HL-60/S4 treated with phorbol 12-myristate 13-acetate at 8.2 ng/mL for 4 days and 3 days (cell line): ENCODE data around the gene MBOAT7.

Experiments
- in situ Hi-C: fragments of 300-500 bp; cut with MboI; formaldehyde crosslinking; loops from 2 replicates; pipeline ENCODE4 v1.15.0; 2022; ENCODE audit warnings: low sequenced_read_pairs

Gene MBOAT7

DNA sequence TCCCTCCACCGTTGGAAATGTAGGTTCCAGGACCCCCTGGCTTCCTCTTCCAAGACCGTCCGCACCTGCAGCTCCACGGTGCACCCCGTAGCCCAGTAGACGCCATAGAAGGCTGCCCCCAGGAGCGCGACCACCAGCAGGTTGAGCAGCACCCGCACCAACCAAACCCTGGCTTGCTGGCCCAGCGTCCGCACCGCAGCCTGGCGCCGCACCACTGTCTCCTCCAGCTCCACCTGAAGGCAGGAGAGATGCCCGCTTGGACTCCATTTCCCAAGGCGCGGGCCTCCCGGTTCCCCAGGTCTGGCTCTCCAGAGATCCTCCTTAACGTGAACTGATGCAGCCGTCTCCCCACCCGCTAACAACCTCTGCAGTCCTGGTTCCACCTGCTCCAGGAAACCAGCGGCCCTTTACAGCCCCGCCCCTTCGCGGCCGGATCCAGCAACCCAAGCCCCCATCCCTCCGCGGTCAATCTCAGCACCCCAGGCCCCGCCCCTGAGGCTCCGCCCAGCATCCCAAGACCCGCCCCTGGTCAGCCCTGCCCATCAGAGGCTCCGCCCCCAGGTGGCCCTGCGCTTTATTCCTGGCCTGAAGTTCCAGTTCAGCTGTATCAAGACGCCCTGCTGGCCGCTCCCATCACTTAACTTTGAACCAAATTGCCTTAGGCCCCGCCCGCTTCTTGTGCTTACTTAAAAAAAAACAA lies 24.9 kb downstream of the MBOAT7 start:
- in situ Hi-C loops, result no loop called here

DNA sequence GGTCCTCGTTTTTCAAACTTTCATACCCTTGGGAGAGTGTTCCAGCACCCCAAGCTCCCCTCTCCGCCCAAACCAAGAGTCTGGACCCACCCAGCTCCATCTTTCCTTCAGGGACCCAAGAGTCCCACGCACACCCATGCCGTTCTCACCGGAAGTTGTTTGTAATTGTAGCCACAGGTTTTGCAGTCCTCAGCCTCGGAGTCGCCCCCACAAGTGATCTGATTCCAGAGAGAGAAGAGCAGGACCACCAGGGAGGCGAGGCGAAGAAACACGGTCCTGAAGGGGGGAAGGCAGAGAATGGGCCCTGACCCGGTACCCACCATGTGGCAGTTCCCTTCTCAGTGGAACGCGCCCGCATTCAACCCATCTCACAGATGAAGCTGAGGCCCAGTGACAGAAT lies 26.5 kb downstream of the MBOAT7 start:
- in situ Hi-C loops, result no loop called here

DNA sequence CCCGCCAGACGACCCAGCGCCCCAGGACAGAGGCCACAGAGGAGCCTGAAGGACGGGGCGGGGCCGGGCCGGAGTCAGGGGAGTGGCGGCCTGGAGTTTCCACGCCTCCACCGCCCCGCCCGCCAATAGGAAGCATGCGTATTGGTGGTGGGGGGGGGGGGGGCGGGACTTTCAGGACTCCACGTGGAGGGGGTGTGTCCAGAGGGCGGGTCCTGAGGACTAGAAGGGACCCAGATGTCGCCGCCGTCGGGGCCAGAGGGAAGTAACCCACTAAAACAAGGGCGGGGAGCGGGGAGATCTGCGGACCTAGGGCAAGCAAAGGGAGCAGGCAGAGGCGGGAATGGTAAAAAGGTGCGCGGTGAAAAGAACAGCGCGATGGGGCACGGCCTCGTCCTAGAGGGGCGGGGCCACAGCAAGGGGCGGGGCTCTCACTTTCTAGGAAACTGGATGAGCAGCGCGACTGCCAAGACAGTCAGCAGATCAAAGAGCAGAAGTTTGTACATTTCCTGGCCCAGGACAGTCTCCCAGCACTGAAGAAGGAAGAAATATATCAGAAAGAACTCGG lies 27.1 kb downstream of the MBOAT7 start:
- in situ Hi-C loops, result no loop called here

DNA sequence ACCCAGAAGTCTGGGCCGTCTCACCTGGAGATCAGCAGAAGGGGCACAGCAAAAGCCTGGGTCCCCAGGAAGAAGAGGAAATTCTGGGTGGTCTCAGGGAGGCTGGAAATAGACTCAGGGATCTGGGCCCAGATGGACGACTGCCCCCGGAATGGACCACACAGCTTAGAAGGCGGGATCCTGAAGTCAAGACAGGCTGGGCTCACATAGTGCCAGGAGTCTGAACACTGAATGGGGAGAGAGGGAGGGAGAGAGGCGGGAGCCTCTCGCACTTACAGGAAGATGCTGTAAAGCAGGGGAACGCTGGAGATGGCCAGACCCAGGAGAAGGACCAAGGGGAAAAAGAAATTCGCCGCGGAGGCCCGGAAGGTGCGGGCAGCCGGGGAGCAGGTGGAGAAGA lies 28.5 kb downstream of the MBOAT7 start:
- in situ Hi-C loops, result no loop called here

DNA sequence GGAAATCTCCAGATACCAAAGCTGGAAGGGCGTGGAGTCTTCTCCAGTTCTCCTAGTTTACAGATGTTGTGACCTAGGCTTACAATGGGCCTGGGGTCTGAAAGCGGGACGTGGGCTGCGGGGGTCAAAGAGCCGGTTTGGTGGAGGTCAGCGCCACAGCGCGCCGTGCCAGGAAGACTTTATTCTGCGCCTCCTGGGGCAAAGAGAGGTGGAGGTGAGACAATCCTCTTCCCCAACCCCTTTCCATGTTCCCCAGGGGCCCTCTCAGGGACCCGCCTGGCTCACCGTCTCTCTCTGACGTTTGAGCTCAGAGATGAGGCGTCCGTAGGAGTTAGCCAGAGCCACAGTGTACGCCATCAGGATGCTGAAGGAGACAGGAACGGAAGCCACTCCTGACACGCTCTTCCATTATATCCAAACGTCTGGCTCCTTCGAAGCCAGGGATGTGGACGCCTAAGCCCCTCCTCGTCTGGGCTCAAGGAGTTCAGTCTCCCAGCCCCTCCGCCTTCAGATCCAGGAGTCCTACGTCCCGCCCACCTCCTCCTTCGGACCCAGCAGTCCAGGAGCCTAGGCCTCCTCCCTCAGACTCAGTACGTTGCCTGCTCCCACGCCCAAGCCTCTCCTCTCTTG lies 29.1 kb downstream of the MBOAT7 start:
- in situ Hi-C loops, result no loop called here

DNA sequence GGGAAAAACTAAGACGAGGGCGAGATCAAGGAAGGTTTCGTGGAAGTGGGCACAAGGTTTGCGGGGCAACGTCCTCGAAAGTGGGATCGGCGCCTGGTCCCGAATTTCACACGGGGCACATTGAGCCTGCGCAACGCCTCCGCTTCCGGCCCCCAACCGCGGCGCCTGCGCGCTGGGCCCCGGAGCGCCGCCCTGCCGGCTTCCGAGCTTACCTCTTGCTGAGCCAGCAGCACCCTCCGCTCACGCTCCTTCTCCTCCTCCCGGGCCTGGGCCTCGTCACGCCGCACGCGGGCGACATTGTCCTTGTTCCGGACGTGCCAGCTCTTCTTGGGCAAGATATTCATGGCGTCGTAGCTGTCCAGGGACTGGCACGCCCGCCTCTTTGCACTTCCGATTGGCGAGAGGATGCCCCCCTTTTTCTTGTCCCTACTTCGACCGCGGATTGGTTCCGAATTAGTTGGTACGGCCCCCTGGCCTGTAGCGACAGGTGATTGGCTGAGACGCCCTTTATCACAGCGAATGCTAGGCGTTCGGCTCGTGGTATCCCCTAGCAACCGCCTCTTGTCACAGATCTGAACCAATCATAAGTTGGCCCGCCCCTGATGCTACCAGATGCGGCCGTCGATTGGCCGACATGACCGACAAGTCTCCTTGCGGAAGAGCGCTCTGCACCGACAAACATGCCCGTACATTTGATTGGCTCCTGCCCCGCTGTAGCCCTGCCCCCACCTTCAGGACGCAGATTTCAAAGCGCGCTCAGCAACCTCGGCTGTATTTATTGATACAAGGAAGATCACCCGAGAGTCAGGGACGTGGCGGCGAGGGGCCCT lies 29.8 kb downstream of the MBOAT7 start, which contains the start of gene LENG1:
Gene LENG1 (minus strand): TSS at position 370 of the 830 bp plus-strand sequence. CDS start 26 bp downstream, at position 344.
- in situ Hi-C loops, result no loop called here

DNA sequence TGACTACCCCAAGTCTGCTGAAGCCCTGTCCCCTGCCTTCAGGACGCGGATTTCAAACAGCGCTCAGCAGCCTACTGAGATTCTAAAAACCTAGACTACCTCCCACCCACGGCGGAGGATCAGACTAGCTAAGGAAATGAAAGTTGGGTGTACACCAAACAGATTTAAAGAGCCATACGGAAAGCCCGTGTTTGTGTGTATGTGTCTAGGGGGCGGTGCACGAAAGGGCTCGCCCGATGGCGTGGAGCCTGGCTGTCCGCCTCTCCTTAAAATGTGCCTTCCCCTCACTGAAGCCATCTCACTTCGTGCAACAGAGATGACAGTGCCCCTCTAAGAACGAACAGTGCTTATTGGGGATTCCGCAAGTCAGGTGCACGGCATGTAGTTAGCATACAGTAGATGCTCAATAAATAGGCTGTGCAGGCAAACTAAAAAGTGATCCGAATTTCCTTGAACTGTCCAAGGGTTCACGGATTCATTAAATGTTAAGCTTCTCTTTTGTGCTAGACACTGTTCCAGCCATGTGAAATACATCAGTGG lies 30.5 kb downstream of the MBOAT7 start:
- in situ Hi-C loops, result no loop called here

DNA sequence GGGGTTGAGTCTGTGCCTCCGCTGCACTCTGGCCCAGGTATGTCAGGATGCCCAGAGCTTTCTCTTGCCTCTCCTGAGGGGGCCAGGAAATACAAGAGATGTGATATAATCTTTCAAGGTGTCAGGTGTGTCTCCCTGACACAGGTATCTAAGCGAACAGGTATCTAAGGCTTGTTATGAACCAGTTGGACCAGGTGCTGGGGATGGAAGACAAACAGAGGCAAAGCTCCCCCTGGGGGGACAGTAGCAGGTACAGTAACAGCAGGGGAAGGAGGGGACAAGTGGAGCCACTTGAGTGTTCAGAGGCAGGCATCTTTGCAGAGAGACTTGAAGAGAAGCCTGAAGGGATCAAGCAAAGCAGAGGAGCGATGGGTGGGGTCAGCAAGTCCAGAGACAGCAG lies 32.4 kb downstream of the MBOAT7 start:
- in situ Hi-C loops, result no loop called here

DNA sequence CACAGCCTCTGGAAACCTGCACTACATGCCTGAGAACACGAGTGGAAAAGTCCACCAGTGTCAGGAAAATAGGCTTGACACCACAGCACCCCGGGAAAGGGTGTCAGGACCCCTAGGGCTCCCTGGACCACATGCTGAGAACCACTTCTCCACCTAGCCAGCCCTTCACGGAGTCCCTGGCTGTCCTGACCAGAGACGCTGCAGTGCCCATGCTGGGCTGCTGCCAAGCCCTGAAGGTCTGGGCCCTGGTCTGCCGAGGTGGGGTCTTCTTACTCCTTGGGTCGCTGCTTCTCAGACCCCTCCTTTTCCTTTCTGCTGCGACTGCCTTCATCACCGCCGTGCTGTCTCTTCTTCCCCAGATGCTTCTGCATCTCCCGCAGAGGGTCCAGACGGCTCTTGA lies 32.9 kb downstream of the MBOAT7 start:
- in situ Hi-C loops, result no loop called here

DNA sequence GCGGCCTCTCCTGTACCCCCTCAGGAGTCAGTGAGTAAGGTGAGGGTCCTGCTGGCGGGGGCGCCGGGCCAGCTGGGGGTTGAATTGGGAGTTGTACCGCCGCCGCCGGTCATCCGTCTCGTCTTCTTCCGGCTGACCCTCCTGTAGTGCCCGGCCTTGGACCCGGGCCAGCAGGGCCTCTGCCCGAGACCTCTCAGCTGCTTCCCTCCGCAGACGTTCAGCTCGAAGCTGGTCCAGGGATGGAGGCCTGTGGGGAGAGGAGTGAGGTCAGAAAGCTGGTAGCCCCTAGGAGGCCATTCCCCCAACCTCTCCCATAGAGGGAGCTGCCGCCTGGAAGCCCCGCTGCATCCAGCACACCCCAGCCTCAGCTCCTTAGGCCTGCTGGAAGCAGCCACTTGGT lies 33.7 kb downstream of the MBOAT7 start:
- in situ Hi-C loops, result no loop called here

DNA sequence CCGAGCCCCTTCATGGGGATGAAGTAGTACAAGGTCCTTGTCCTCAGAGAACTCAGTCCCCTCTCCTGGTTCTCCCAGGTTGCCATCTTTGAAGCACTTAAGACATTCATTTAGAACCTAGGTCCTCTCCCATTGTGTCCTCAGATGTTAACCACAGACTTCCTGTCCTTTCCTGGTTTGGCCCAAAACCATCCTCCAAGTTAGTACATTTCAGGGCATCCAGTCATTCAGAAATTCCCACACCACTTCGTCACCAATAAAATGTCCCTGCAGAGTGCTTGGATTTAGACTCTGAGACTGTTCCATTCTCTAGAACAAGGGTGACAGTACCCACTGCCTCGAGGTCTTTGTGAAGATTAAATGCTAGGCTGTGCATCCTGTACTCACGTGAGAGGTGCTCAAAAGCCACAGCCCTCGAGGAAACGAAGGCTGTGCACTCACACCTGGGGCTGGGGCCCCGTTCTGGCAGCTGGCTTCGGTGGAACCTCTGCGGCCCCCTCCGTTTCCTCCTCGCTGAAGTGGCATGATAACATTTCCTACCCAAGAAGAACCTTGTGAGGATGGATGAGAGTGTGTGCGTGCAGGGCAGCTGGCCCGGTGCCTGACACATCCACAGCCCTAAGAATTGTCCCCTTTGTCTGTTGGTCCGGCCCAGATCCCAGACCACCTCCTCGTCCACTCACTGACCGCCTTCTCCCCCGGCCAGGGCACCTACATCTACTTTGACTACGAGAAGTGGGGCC lies 34.6 kb downstream of the MBOAT7 start:
- in situ Hi-C loops, result no loop called here

DNA sequence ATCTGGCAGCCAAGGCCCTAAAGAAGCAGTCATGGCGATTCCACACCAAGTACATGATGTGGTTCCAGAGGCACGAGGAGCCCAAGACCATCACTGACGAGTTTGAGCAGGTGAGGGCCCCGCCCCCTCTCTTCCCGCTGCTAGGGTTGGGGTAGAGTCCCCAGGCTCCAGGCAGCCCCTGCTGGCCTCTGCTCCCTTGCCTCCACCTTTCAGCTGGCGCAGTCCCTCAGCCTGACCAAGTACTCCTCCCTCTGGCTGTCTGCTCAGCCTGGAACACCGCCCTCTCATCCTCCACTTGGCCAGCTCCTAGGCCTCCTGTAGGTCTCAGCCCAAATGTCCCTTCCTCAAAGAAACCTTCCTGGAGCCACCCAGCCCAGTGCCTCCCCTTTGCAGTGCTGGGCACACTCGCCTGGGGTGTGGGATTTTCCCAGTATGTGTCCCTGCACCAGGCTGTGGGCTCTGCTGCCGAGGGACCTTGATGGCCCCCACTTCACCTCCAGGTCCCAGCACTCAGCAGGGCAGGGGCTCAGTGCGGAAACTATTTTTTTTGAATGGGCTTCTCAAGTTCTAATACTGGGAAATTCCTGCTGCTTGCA lies 35.6 kb downstream of the MBOAT7 start:
- in situ Hi-C loops, result no loop called here

DNA sequence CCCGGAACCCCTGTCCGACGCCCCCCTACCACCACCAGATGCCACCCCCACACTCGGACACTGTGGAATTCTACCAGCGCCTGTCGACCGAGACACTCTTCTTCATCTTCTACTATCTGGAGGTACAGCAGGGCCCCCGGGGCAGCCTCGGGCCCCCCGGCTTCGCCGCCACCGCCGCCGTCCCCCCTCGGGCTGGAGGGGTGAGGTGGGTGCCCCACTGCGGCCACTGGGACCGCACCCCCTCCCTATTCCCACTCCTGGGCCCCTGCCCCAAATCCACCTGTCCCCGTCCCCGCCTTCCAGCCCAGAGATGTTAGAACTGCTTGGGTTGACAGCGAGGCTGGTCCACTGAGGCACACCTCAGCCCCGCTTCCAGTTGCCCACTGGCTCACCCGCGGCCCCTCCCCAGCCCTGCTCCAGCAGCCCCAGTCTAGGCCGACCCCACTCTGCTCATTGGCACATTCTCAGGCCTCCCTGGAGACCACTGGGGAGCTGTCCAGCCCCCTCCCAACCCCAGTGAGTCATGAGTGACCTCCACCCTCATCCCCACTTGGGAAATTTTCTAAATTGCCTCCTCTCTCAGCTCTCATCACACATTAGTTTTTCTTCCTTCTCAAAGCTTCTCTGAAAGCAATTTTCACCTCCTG lies 36.4 kb downstream of the MBOAT7 start:
- in situ Hi-C loops, result no loop called here

DNA sequence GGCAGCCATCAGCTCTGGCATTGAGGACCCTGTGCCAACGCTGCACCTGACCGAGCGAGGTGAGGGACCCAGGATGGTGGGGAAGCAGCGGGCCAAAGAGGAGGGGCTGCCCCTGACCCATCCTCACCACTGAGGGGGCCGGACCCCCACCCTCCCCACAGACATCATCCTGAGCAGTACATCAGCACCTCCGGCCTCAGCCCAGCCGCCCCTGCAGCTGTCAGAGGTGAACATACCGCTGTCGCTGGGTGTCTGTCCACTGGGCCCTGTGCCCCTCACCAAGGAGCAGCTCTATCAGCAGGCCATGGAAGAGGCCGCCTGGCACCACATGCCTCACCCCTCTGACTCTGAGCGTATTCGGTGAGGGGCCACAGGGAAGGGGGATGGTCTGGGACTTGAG lies 37.1 kb downstream of the MBOAT7 start:
- in situ Hi-C loops, result no loop called here

DNA sequence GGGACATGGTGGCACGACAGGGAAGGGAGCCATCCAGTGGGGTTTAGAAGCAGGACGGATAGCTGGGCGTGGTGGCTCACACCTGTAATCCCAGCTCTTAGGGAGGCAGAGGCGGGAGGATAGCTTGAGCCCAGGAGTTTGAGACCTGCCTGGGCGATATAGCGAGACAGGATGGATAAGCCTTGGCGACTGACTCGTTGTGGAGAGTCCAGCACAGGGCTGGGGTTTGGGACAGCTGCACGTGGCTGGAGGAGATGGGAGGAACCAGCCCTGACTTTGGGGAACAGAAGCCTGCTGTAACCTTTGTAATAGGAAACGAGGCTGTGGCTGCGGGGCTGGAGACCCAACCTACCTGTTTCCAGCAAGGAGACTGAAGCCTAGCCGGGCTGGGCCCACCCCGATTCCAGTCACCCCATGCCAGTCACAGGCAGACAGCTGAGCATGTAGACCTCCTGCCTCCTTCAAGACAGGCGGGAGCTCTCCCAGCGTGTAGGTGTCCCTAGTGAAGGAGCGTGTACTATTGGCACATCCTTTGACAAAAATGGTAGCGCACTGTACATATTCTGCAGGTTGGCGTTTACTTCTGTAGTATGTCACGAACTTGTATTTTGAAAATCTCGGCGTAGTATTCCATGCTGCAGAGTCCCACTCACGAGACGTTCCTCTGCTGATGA lies 37.9 kb downstream of the MBOAT7 start:
- in situ Hi-C loops, result no loop called here

DNA sequence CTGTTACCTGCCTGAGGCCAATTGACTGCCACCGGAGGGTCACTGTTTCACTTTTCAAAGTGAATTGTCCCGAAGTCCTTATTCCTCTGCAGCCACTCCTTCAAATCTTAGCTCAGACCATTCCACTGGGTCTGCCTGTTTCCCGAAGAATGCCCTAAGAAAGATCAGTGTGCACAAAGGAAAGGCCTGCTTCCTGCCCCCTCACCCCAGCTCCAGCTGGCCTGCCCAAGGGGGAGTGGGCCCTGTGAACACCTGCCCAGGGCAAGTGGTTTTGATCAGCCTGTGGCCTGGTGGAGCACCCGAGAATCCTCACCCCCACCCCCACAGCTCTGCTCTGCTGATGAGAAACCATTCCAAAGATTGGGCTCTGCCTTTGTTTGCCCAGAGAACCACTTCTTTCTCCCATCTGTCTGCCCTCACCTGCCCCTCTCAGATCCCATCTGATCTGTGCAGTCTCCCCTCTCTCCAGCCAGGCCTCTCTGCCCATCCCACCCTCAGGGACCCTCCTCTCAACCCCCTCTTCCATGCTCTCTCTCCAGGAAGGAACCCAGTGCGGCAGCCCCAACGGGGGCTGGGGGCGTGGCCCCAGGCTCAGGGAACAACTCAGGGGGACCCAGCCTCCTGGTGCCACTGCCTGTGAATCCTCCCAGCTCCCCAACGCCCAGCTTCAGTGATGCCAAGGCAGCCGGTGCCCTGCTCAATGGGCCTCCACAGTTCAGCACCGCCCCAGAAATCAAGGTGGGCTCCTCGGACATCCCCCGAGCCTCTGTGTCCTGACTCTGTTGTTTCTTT lies 40.2 kb downstream of the MBOAT7 start:
- in situ Hi-C loops, result no loop called here

DNA sequence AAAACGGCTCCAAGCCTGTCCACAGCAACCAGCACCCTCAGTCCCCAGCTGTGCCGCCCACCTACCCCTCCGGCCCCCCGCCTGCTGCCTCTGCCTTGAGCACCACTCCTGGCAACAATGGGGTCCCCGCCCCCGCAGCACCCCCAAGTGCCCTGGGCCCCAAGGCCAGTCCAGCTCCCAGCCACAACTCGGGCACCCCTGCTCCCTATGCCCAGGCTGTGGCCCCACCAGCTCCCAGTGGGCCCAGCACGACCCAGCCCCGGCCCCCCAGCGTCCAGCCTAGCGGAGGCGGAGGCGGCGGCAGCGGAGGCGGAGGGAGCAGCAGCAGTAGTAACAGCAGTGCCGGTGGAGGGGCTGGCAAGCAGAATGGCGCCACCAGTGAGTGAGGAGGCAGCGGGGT lies 41.2 kb downstream of the MBOAT7 start:
- in situ Hi-C loops, result no loop called here

DNA sequence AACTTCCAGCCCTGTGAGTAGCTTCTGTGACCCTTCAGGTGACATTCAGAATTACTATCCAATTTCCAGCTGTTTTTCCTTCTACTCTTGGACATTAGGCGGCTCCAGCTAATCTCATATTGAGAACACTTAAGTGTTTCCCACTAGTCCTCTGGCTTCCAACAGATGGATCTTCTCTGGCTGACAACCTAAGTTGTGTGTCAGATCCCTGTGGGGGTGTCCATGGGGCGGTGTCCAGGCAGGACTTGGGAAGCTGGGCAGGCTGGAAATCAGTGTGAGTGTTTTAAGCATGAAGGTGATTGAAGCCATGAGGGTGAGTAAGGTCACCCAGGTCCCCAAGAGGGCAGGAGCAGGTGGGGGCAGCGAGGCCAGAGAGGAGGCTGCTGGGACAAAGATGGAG lies 41.7 kb downstream of the MBOAT7 start:
- in situ Hi-C loops, result no loop called here
